ENCODE data around the gene TRAK1. TPM values are rescaled to one million over a fixed set of nuclear protein-coding genes. Genes with fewer than 3 reads are reported as not detected.

The TRAK1 gene
- total RNA-seq, 1 donor from 2014 or later: 49.2 TPM

GRCh38 chr3:42257007-42257406, 165.8 kb downstream of the TRAK1 start:
- TF ChIP-seq, protein P1, sequence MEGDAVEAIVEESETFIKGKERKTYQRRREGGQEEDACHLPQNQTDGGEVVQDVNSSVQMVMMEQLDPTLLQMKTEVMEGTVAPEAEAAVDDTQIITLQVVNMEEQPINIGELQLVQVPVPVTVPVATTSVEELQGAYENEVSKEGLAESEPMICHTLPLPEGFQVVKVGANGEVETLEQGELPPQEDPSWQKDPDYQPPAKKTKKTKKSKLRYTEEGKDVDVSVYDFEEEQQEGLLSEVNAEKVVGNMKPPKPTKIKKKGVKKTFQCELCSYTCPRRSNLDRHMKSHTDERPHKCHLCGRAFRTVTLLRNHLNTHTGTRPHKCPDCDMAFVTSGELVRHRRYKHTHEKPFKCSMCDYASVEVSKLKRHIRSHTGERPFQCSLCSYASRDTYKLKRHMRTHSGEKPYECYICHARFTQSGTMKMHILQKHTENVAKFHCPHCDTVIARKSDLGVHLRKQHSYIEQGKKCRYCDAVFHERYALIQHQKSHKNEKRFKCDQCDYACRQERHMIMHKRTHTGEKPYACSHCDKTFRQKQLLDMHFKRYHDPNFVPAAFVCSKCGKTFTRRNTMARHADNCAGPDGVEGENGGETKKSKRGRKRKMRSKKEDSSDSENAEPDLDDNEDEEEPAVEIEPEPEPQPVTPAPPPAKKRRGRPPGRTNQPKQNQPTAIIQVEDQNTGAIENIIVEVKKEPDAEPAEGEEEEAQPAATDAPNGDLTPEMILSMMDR (conservative IDR thresholded peaks at IDR 0.05): no peak
- DNase-seq (ENCODE audit: extremely low spot score, unreplicated experiment): no peak
- Mint-ChIP-seq H3K27ac (no peak overlapping the region), H3K27me3 (peaks cover 65% of the 10 kb centered on the region), H3K4me1 (ENCODE audit: unreplicated experiment) (no peaks in the 10 kb centered on the region), H3K36me3 (no peaks in the 10 kb centered on the region), H3K9me3 (no peaks in the 10 kb centered on the region), H3K4me3 (no peak overlapping the region)

GRCh38 chr3:42262525-42262924, 171.4 kb downstream of the TRAK1 start:
- no peak overlapping the region for H3K4me3 Mint-ChIP-seq
- TF ChIP-seq, protein P1 (conservative IDR thresholded peaks at IDR 0.05): no peak
- no peaks in the 10 kb centered on the region for H3K36me3 Mint-ChIP-seq
- DNase-seq (ENCODE audit: extremely low spot score, unreplicated experiment): no peak
- H3K27ac Mint-ChIP-seq: no peak overlapping the region
- H3K4me1 Mint-ChIP-seq (ENCODE audit: unreplicated experiment): peaks cover 7% of the 10 kb centered on the region
- no peaks in the 10 kb centered on the region for H3K9me3 Mint-ChIP-seq
- peaks cover 76% of the 10 kb centered on the region for H3K27me3 Mint-ChIP-seq

GRCh38 chr3:42263354-42264346, 172.5 kb downstream of the TRAK1 start:
- Mint-ChIP-seq H3K4me3 (no peak overlapping the region), H3K4me1 (ENCODE audit: unreplicated experiment) (peaks cover 7% of the 10 kb centered on the region), H3K27me3 (peaks cover 78% of the 10 kb centered on the region), H3K27ac (no peak overlapping the region), H3K36me3 (no peaks in the 10 kb centered on the region), H3K9me3 (no peaks in the 10 kb centered on the region)
- no peak for DNase-seq (ENCODE audit: extremely low spot score, unreplicated experiment)
- TF ChIP-seq, protein P1 (conservative IDR thresholded peaks at IDR 0.05): no peak

DNA sequence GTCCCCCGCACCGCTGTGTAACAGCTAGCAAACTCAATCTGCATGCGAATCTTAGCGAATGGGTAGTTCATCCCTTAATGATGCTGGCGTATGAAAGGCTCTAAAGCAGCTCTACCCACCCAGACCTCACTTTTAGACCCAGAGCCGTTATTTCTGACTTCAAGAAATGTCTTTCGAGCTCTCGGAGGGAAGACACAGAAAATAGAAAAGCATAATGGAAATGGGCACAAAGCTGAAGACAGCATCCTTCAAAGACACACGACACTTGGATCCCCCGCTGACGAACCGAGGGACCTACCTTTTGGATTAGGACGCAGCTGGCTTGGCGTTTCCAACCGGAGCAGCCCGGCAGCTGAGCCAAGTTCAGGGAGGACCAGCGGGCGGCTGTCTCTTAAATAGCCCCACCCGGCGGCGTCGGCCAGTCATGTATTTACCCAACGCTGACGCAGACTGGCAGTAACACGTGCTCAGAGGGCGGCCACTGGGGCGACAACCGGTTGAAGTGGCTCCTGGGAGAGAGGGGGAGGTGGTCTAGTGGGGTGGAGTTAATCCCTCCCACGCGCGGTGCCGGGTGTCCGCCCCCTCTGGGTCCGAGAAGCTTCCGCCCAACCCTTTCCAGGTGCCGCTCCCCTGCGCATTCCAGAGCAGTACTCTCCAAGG, 173.4 kb downstream of the TRAK1 start:
- no peak for DNase-seq (ENCODE audit: extremely low spot score, unreplicated experiment)
- no peak overlapping the region for H3K4me3 Mint-ChIP-seq
- peaks cover 7% of the 10 kb centered on the region for H3K4me1 Mint-ChIP-seq (ENCODE audit: unreplicated experiment)
- H3K27me3 Mint-ChIP-seq: peaks cover 81% of the 10 kb centered on the region
- H3K9me3 Mint-ChIP-seq: no peaks in the 10 kb centered on the region
- TF ChIP-seq, protein P1 (conservative IDR thresholded peaks at IDR 0.05): no peak
- H3K27ac Mint-ChIP-seq: no peak overlapping the region
- H3K36me3 Mint-ChIP-seq: no peaks in the 10 kb centered on the region

DNA sequence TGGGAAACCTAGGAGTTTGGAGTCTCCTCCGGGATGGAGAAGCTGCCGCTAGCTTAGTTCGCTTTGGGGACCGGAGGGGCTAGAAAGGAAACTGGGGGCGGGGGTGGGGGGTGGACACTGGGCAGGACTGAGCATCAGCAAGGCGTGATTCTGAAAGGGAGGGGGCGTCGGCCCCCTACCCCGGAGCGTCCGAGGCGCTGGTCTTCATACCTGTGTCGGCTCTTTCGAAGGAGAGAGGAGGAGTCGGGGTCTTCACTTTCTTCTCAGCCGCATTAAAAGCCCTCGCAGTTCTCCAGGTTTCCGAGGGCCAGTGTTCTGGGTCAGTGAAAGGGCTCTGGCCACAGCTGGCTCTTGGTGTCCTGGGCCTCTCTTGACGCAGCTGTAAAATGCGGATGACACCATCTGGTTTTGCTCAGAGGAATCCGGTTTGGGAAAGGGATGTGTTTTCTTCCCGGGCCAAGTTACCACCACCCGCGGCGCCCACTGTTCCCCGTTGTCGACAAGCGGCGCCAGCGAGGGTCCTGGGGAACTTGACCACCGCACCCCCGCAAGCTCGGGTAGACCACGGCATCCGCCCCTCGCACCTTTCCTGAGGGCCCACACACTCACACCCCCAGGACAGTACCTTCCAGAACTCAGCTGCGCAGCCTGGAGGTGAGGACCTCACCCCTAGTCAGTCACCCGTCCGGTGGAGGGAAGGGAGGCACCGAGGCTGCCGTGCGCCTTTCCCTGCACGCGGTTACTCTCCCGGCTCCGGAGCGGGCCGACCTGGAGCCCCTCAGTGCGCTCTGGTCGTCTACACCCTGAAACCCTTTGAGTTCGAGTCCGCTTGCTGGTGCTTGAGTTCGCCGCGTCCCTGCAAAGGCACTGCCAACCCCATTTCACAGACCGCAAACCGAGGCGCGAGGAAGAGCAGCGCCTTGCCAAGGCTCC, 174.2 kb downstream of the TRAK1 start:
- Mint-ChIP-seq H3K4me3 (no peak overlapping the region), H3K27me3 (peaks cover 79% of the 10 kb centered on the region), H3K4me1 (ENCODE audit: unreplicated experiment) (peaks cover 7% of the 10 kb centered on the region), H3K9me3 (no peaks in the 10 kb centered on the region), H3K36me3 (no peaks in the 10 kb centered on the region), H3K27ac (no peak overlapping the region)
- TF ChIP-seq, protein P1 (conservative IDR thresholded peaks at IDR 0.05): no peak
- DNase-seq (ENCODE audit: extremely low spot score, unreplicated experiment): no peak

All from type B pancreatic cell (in vitro differentiated cells).